ENCODE measurements around the gene UGT1A8. TPM values are rescaled to one million over a fixed set of nuclear protein-coding genes. Genes with fewer than 3 reads are reported as not detected.

The UGT1A8 gene
- total and polyA plus RNA-seq, 2 experiments from 2014 or later = not detected

- H3K4me2 ChIP-seq (ENCODE audit: unreplicated experiment) = no peak overlapping the region
These were observed 18.5 kb upstream of the UGT1A8 start for GRCh38 chr2:233598952-233599351.

GRCh38 chr2:233600386-233600785 lies 17.0 kb upstream of the UGT1A8 start:
- DNase-seq = no peak
- Histone ChIP-seq H3K79me2 (ENCODE audit: insufficient read depth) (no peaks in the 10 kb centered on the region), H3K4me1 (ENCODE audit: insufficient read depth) (no peaks in the 10 kb centered on the region), H3K4me2 (ENCODE audit: unreplicated experiment) (no peak overlapping the region), H3K9me3 (ENCODE audit: low read depth) (no peaks in the 10 kb centered on the region), H3K9me2 (ENCODE audit: insufficient read depth) (no peaks in the 10 kb centered on the region), H3K27me3 (replicated peaks; ENCODE audit: insufficient read depth) (0 out of 2 replicates have a peak, but pooled peaks cover 7% of the 10 kb centered on the region), H3K9ac (no peak overlapping the region), H3K4me3 (no peak overlapping the region), H2AFZ (no peak overlapping the region), H3K36me3 (ENCODE audit: low read depth) (no peaks in the 10 kb centered on the region), H3K27ac (no peak overlapping the region), H3F3A (ENCODE audit: insufficient read depth) (no peaks in the 10 kb centered on the region), H4K20me1 (ENCODE audit: insufficient read depth) (no peaks in the 10 kb centered on the region)
- in situ Hi-C loops (cut with MboI) = no loop called here
- no peak for TF ChIP-seq EZH2 (IDR thresholded peaks at IDR 0.05; ENCODE audit: insufficient read depth, poor library complexity, severe bottlenecking)
- no peak for TF ChIP-seq EZH2phosphoT487 (IDR thresholded peaks at IDR 0.05; ENCODE audit: insufficient read depth, low read depth)
- 31 to 39% methylated on average over 2 of the region's 2 CpGs for WGBS, 2 experiments (ENCODE audit: low coverage in 1 of 2, low lambda C conversion rate in 2 of 2, missing lambda C conversion rate in 2 of 2)

More at GRCh38 chr2:233598952-233599351, 18.5 kb upstream of the UGT1A8 start:
- H3K79me2 ChIP-seq (ENCODE audit: insufficient read depth) = no peaks in the 10 kb centered on the region
- no peak overlapping the region for H3K9ac ChIP-seq
- H3K27me3 ChIP-seq (replicated peaks; ENCODE audit: insufficient read depth) = 0 out of 2 replicates have a peak, but pooled peaks cover 7% of the 10 kb centered on the region
- H3K27ac ChIP-seq = no peak overlapping the region
- H3K4me3 ChIP-seq = no peak overlapping the region
- no peaks in the 10 kb centered on the region for H3K9me3 ChIP-seq (ENCODE audit: low read depth)
- no peak for DNase-seq
- H3F3A ChIP-seq (ENCODE audit: insufficient read depth) = no peaks in the 10 kb centered on the region
- WGBS, 2 experiments (ENCODE audit: low coverage in 1 of 2, low lambda C conversion rate in 2 of 2, missing lambda C conversion rate in 2 of 2) = 0 to 2% methylated on average over 3 of the region's 3 CpGs
- H4K20me1 ChIP-seq (ENCODE audit: insufficient read depth) = no peaks in the 10 kb centered on the region
- in situ Hi-C loops (cut with MboI) = no loop called here
- no peaks in the 10 kb centered on the region for H3K4me1 ChIP-seq (ENCODE audit: insufficient read depth)
- no peak overlapping the region for H2AFZ ChIP-seq
- TF ChIP-seq EZH2 (IDR thresholded peaks at IDR 0.05; ENCODE audit: insufficient read depth, poor library complexity, severe bottlenecking) (no peak), EZH2phosphoT487 (IDR thresholded peaks at IDR 0.05; ENCODE audit: insufficient read depth, low read depth) (no peak)
- no peaks in the 10 kb centered on the region for H3K9me2 ChIP-seq (ENCODE audit: insufficient read depth)
- no peaks in the 10 kb centered on the region for H3K36me3 ChIP-seq (ENCODE audit: low read depth)

DNA sequence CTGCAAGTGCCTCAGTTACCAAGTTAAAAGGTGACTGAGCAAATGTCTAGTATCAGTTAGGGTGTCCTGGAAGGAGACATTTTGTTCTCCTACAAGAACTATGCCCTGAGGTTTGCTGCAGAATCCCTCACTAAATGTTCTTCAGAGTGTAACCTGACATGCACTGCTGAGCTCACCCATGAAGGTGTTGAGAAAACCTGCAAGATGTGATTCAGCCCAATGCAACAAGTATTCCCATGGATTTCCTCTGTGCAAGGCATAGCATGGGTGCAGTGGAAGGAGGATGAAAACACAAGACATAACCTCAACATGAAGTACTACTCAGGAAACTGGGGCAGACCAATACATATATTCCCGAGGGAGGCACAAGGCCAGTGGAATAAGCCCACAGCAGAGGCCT lies 15.4 kb upstream of the UGT1A8 start:
- Histone ChIP-seq H3K27ac (no peak overlapping the region), H3K9me2 (ENCODE audit: insufficient read depth) (no peaks in the 10 kb centered on the region), H4K20me1 (ENCODE audit: insufficient read depth) (no peaks in the 10 kb centered on the region), H3K79me2 (ENCODE audit: insufficient read depth) (no peaks in the 10 kb centered on the region), H3K27me3 (replicated peaks; ENCODE audit: insufficient read depth) (0 out of 2 replicates have a peak, but pooled peaks cover 7% of the 10 kb centered on the region), H2AFZ (no peak overlapping the region), H3K36me3 (ENCODE audit: low read depth) (no peaks in the 10 kb centered on the region), H3K4me1 (ENCODE audit: insufficient read depth) (no peaks in the 10 kb centered on the region), H3F3A (ENCODE audit: insufficient read depth) (no peaks in the 10 kb centered on the region), H3K9ac (no peak overlapping the region), H3K4me2 (ENCODE audit: unreplicated experiment) (no peak overlapping the region), H3K9me3 (ENCODE audit: low read depth) (no peaks in the 10 kb centered on the region), H3K4me3 (no peak overlapping the region)
- in situ Hi-C loops (cut with MboI) = no loop called here
- TF ChIP-seq EZH2 (IDR thresholded peaks at IDR 0.05; ENCODE audit: insufficient read depth, poor library complexity, severe bottlenecking) (no peak), EZH2phosphoT487 (IDR thresholded peaks at IDR 0.05; ENCODE audit: insufficient read depth, low read depth) (no peak)
- WGBS, 2 experiments (ENCODE audit: low coverage in 1 of 2, low lambda C conversion rate in 2 of 2, missing lambda C conversion rate in 2 of 2) = 7 to 13% methylated on average over 1 of the region's 1 CpG
- DNase-seq = no peak

DNA sequence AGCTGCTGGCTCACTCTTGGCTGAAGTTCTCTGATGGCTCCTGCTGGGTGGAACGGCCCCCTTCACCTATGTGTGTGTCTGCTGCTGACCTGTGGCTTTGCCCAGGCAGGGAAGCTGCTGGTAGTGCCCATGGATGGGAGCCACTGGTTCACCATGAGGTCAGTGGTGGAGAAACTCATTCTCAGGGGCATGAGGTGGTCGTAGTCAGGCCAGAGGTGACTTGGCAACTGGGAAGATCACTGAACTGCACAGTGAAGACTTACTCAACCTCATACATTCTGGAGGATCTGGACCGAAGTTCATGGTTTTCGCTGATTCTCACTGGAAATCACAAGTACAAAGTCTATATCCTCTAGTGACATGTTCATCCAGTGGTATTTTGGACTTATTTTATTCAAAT lies 13.9 kb upstream of the UGT1A8 start:
- 0 out of 2 replicates have a peak, but pooled peaks cover 7% of the 10 kb centered on the region for H3K27me3 ChIP-seq (replicated peaks; ENCODE audit: insufficient read depth)
- TF ChIP-seq EZH2phosphoT487 (IDR thresholded peaks at IDR 0.05; ENCODE audit: insufficient read depth, low read depth) = no peak
- no peak for TF ChIP-seq EZH2 (IDR thresholded peaks at IDR 0.05; ENCODE audit: insufficient read depth, poor library complexity, severe bottlenecking)

DNA sequence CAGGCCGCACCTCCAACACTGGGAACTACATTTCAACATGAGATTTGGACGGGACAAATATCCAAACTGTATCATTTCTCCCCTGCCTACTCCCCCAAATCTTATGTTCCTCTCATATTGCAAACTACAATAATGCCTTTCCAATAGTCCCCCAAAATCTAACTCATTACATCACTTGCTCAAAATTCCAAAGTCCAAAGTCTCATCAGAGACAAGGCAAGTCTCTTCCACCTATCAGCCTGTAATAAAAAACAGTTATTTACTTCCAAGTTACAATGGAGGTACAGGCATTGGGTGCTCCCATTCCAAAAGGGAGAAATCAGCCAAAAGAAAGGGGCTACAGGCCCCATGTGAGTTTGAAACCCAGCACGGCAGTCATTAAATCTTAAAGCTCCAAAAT lies 12.6 kb upstream of the UGT1A8 start:
- TF ChIP-seq EZH2phosphoT487 (IDR thresholded peaks at IDR 0.05; ENCODE audit: insufficient read depth, low read depth) = no peak
- TF ChIP-seq EZH2 (IDR thresholded peaks at IDR 0.05; ENCODE audit: insufficient read depth, poor library complexity, severe bottlenecking) = no peak
- Histone ChIP-seq H3K27me3 (replicated peaks; ENCODE audit: insufficient read depth) (no peaks in the 10 kb centered on the region), H3K27ac (no peak overlapping the region), H2AFZ (no peak overlapping the region), H4K20me1 (ENCODE audit: insufficient read depth) (no peaks in the 10 kb centered on the region), H3K4me1 (ENCODE audit: insufficient read depth) (no peaks in the 10 kb centered on the region), H3K9me2 (ENCODE audit: insufficient read depth) (no peaks in the 10 kb centered on the region), H3K4me3 (no peak overlapping the region), H3K36me3 (ENCODE audit: low read depth) (no peaks in the 10 kb centered on the region), H3K79me2 (ENCODE audit: insufficient read depth) (no peaks in the 10 kb centered on the region), H3K9me3 (ENCODE audit: low read depth) (no peaks in the 10 kb centered on the region), H3F3A (ENCODE audit: insufficient read depth) (no peaks in the 10 kb centered on the region), H3K4me2 (ENCODE audit: unreplicated experiment) (no peak overlapping the region), H3K9ac (no peak overlapping the region)
- DNase-seq = no peak
- 12 to 24% methylated on average over 3 of the region's 3 CpGs for WGBS, 2 experiments (ENCODE audit: low coverage in 1 of 2, low lambda C conversion rate in 2 of 2, missing lambda C conversion rate in 2 of 2)
- in situ Hi-C loops (cut with MboI) = no loop called here

More for the DNA sequence above, 13.9 kb upstream of the UGT1A8 start:
- Histone ChIP-seq H3K4me1 (ENCODE audit: insufficient read depth) (no peaks in the 10 kb centered on the region), H3F3A (ENCODE audit: insufficient read depth) (no peaks in the 10 kb centered on the region), H3K27ac (no peak overlapping the region), H3K36me3 (ENCODE audit: low read depth) (no peaks in the 10 kb centered on the region), H3K4me2 (ENCODE audit: unreplicated experiment) (no peak overlapping the region), H3K9ac (no peak overlapping the region), H3K9me2 (ENCODE audit: insufficient read depth) (no peaks in the 10 kb centered on the region), H2AFZ (no peak overlapping the region), H3K4me3 (no peak overlapping the region), H3K9me3 (ENCODE audit: low read depth) (no peaks in the 10 kb centered on the region), H3K79me2 (ENCODE audit: insufficient read depth) (no peaks in the 10 kb centered on the region), H4K20me1 (ENCODE audit: insufficient read depth) (no peaks in the 10 kb centered on the region)
- in situ Hi-C loops (cut with MboI) = no loop called here
- WGBS, 2 experiments (ENCODE audit: low coverage in 1 of 2, low lambda C conversion rate in 2 of 2, missing lambda C conversion rate in 2 of 2) = 44 to 46% methylated on average over 4 of the region's 4 CpGs
- DNase-seq = no peak

Measured in GM23248 (cell line).